IMR-90 (cell line): ENCODE results near the gene RHOBTB1. TPM values are rescaled to one million over a fixed set of nuclear protein-coding genes. Genes with fewer than 3 reads are reported as not detected.

Experiments used
- ATAC-seq: fragments of 200-7000 bp; cut with Tn5 transposase; 2 replicates; pipeline ENCODE4 v1.9.1; 2020; ENCODE audit warnings: low read depth, mild to moderate bottlenecking, moderate library complexity
- BruUV-seq: library from RNA; stranded (reverse); fragments of 400-500 nt; replicated peaks from 2 replicates; lab custom pipeline; 2021; lab: Mats Ljungman, UMichigan
- CTCF ChIA-PET: fragments of 300-600 bp; formaldehyde crosslinking; extraction: SDS; loops from one replicate; lab custom pipeline; 2021; ENCODE audit warnings: antibody characterized with exemption; lab: Yijun Ruan, JAX
- POLR2A ChIA-PET: fragments of 300-600 bp; sonication (Branson Sonifier 250); formaldehyde crosslinking; loops from one replicate; lab custom pipeline; 2022; ENCODE audit warnings: antibody characterized with exemption; ENCODE audit not compliant: unreplicated experiment; lab: Charles Lee
- DNase-seq: peaks from one replicate; pipeline ENCODE4 v3.0.0; 2013
- H2AFZ ChIP-seq: replicated peaks from 2 replicates; pipeline ENCODE3; 2013; ENCODE audit warnings: low read length, mild to moderate bottlenecking; ENCODE audit not compliant: poor library complexity
- H2AK5ac ChIP-seq: 2 replicates; pipeline ENCODE4 v1.6.1; 2013; ENCODE audit warnings: low read depth, low read length, inconsistent platforms
- H2AK9ac ChIP-seq: replicated peaks from 2 replicates; pipeline ENCODE3; 2013; ENCODE audit warnings: mild to moderate bottlenecking, low read depth, low read length, moderate library complexity; ENCODE audit not compliant: poor library complexity
- H2BK120ac ChIP-seq: 2 replicates; pipeline ENCODE4 v1.6.1; 2013; ENCODE audit warnings: low read depth, low read length, inconsistent platforms
- H2BK15ac ChIP-seq: 3 replicates; pipeline ENCODE4 v1.6.1; 2013; ENCODE audit warnings: low read depth, low read length, inconsistent platforms
- H2BK20ac ChIP-seq: 2 replicates; pipeline ENCODE4 v1.6.1; 2013; ENCODE audit warnings: low read depth, mild to moderate bottlenecking, inconsistent platforms, low read length, moderate library complexity
- H2BK5ac ChIP-seq: 2 replicates; pipeline ENCODE4 v1.6.1; 2013; ENCODE audit warnings: mild to moderate bottlenecking, low read depth, low read length, inconsistent platforms; ENCODE audit not compliant: poor library complexity, severe bottlenecking
- H3K14ac ChIP-seq: replicated peaks from 2 replicates; pipeline ENCODE4 v1.6.1; 2013; ENCODE audit warnings: low read depth, low read length, inconsistent platforms
- H3K18ac ChIP-seq: 2 replicates; pipeline ENCODE4 v1.6.1; 2013; ENCODE audit warnings: low read depth, low read length, control low read depth
- H3K23ac ChIP-seq: 2 replicates; pipeline ENCODE4 v1.6.1; 2013; ENCODE audit warnings: low read depth, low read length, inconsistent platforms
- H3K27ac ChIP-seq: 2 replicates; pipeline ENCODE4 v1.5.1; 2013; ENCODE audit warnings: mild to moderate bottlenecking, control low read depth, low read length; ENCODE audit not compliant: insufficient read depth
- H3K27me3 ChIP-seq: 2 replicates; pipeline ENCODE4 v1.6.1; 2013; ENCODE audit warnings: low read length; ENCODE audit not compliant: control insufficient read depth, insufficient read depth
- H3K36me3 ChIP-seq: 2 replicates; pipeline ENCODE4 v1.6.1; 2013; ENCODE audit warnings: low read length, mixed read lengths; ENCODE audit not compliant: control insufficient read depth, insufficient read depth
- H3K4ac ChIP-seq: 2 replicates; pipeline ENCODE4 v1.6.1; 2013; ENCODE audit warnings: low read depth, low read length, inconsistent platforms
- H3K4me1 ChIP-seq: 2 replicates; pipeline ENCODE4 v1.6.1; 2013; ENCODE audit warnings: low read length, mixed read lengths; ENCODE audit not compliant: control insufficient read depth, insufficient read depth
- H3K4me2 ChIP-seq: 2 replicates; pipeline ENCODE4 v1.6.1; 2013; ENCODE audit warnings: low read depth, mild to moderate bottlenecking, control low read depth, low read length, moderate library complexity
- H3K4me3 ChIP-seq: 2 replicates; pipeline ENCODE4 v1.5.1; 2013; ENCODE audit warnings: low read depth, mild to moderate bottlenecking, control low read depth, low read length, moderate library complexity; ENCODE audit not compliant: insufficient read depth
- H3K56ac ChIP-seq: 2 replicates; pipeline ENCODE4 v1.6.1; 2013; ENCODE audit warnings: low read length, inconsistent platforms; ENCODE audit not compliant: insufficient read depth; ENCODE audit errors: extremely low read depth
- H3K79me1 ChIP-seq, 2 experiments: 2 replicates each; pipeline ENCODE4 v1.6.1; 2013; ENCODE audit warnings: low read length in 2 of 2, inconsistent platforms in 1 of 2, low read depth in 1 of 2
- H3K9ac ChIP-seq: 2 replicates; pipeline ENCODE4 v1.6.1; 2013; ENCODE audit warnings: low read depth, low read length, control low read depth
- H3K9me1 ChIP-seq: 2 replicates; pipeline ENCODE4 v1.6.1; 2013; ENCODE audit warnings: low read length, inconsistent platforms; ENCODE audit not compliant: insufficient read depth
- H3K9me3 ChIP-seq: 2 replicates; pipeline ENCODE4 v1.6.1; 2013; ENCODE audit warnings: low read length; ENCODE audit not compliant: control insufficient read depth, insufficient read depth
- H4K20me1 ChIP-seq: 2 replicates; pipeline ENCODE4 v1.6.1; 2013; ENCODE audit warnings: low read length, inconsistent platforms; ENCODE audit not compliant: insufficient read depth
- H4K5ac ChIP-seq: 2 replicates; pipeline ENCODE4 v1.6.1; 2013; ENCODE audit warnings: mild to moderate bottlenecking, low read depth, low read length, control low read depth
- H4K8ac ChIP-seq, 2 experiments: 2 replicates each; pipeline ENCODE4 v1.6.1; 2013; ENCODE audit warnings: low read depth in 2 of 2, low read length in 2 of 2, control low read depth in 1 of 2, inconsistent platforms in 1 of 2
- H4K91ac ChIP-seq: 2 replicates; pipeline ENCODE4 v1.6.1; 2013; ENCODE audit warnings: low read depth, low read length, inconsistent platforms; ENCODE audit not compliant: insufficient read depth
- BHLHE40 ChIP-seq: fragments of 150-350 bp; IDR thresholded peaks from 2 replicates; pipeline ENCODE4 v1.6.1; 2016; ENCODE audit warnings: mild to moderate bottlenecking, low read depth, low read length
- CEBPB ChIP-seq: IDR thresholded peaks from 2 replicates; pipeline ENCODE4 v1.6.1; 2012; ENCODE audit warnings: low read depth, low read length, improper control_type of control experiment
- CTCF ChIP-seq: conservative IDR thresholded peaks from 2 replicates; pipeline ENCODE4 v1.5.1; 2012; ENCODE audit warnings: mild to moderate bottlenecking, low read depth, low read length, improper control_type of control experiment
- MAZ ChIP-seq: IDR thresholded peaks from 2 replicates; pipeline ENCODE4 v1.6.1; 2012; ENCODE audit warnings: low read depth, mild to moderate bottlenecking, low read length, improper control_type of control experiment, moderate library complexity, borderline replicate concordance
- POLR2A ChIP-seq: IDR thresholded peaks from 2 replicates; pipeline ENCODE4 v1.6.1; 2012; ENCODE audit warnings: mild to moderate bottlenecking, low read depth, low read length
- RAD21 ChIP-seq: IDR thresholded peaks from 2 replicates; pipeline ENCODE4 v1.6.1; 2012; ENCODE audit warnings: low read length, improper control_type of control experiment
- SMC3 ChIP-seq: fragments of 150-350 bp; IDR thresholded peaks from 2 replicates; pipeline ENCODE4 v1.6.1; 2016; ENCODE audit warnings: low read depth, mild to moderate bottlenecking, antibody characterized with exemption, low read length, moderate library complexity
- WGBS, 2 experiments: methylation state at CpG; one replicate each; pipeline versions ENCODE4 v1.1.5 to v1.1.7; 2013; ENCODE audit warnings: missing lambda C conversion rate in 2 of 2; ENCODE audit not compliant: insufficient read length in 1 of 2; ENCODE audit errors: extremely low coverage in 2 of 2; 5-methylcytosine and 5-hydroxymethylcytosine counted together
- dilution Hi-C: fragments of 300-500 bp; cut with HindIII; formaldehyde crosslinking; loops from one replicate; pipeline ENCODE4 v1.14.3; 2018; ENCODE audit warnings: low sequenced_read_pairs; ENCODE audit not compliant: unreplicated experiment
- in situ Hi-C: fragments of 300-500 bp; cut with MboI; formaldehyde crosslinking; loops from 3 replicates; pipeline ENCODE4 v1.14.3; 2019; ENCODE audit warnings: low sequenced_read_pairs, inconsistent platforms, mixed read lengths
- intact Hi-C: fragments of 100-400 bp; cut with micrococcal nuclease; formaldehyde crosslinking; loops from 2 replicates; pipeline ENCODE4 v1.10.0; 2022
- polyA plus RNA-seq, 3 experiments: library from polyadenylated mRNA; depleted of rRNA; stranded (reverse); fragments of >200 nt; gene quantifications; 2 replicates each; pipeline ENCODE4 v1.2.3, GENCODE V29; 2012; ENCODE audit warnings: low replicate concordance in 1 of 3
- total RNA-seq: library from RNA; depleted of rRNA; stranded (reverse); fragments of >200 nt; gene quantifications from 2 replicates; pipeline ENCODE4 v1.2.3, GENCODE V29; 2012

The RHOBTB1 gene
- total and polyA plus RNA-seq, 2 of the 4 experiments (the other 2 are of a cell fraction): 8.9 to 15.2 TPM

GRCh38 chr10:60863796-60864195 is 80.2 kb downstream of the RHOBTB1 start:
- Histone ChIP-seq H3K9me1 (no peaks in the 10 kb centered on the region), H2BK20ac (no peak overlapping the region), H2BK15ac (no peak overlapping the region), H3K56ac (no peak overlapping the region), H3K4ac (no peak overlapping the region), H3K4me1 (no peaks in the 10 kb centered on the region), H3K4me3 (no peak overlapping the region), H4K20me1 (no peaks in the 10 kb centered on the region), H2BK5ac (no peak overlapping the region), H2AK5ac (no peak overlapping the region), H2AFZ (no peak overlapping the region), H3K27ac (no peak overlapping the region), H4K8ac (no peak overlapping the region), H3K79me1 (no peaks in the 10 kb centered on the region), H3K9me3 (no peaks in the 10 kb centered on the region), H3K14ac (no peak overlapping the region), H2AK9ac (no peak overlapping the region), H3K27me3 (no peaks in the 10 kb centered on the region), H2BK120ac (no peak overlapping the region), H3K4me2 (no peak overlapping the region), H3K18ac (no peak overlapping the region), H4K91ac (no peak overlapping the region), H3K9ac (no peak overlapping the region), H4K5ac (no peak overlapping the region), H3K23ac (no peak overlapping the region), H3K36me3 (no peaks in the 10 kb centered on the region)
- CTCF ChIA-PET: no interaction called here
- POLR2A ChIA-PET: no interaction called here
- DNase-seq: no peak
- no peak for ATAC-seq
- intact Hi-C loops: no loop called here
- WGBS, 2 experiments: 67% methylated on average over 5 of the region's 5 CpGs; no CpG with 5 or more reads in 1 of the 2 experiments
- TF ChIP-seq MAZ: no peak
- TF ChIP-seq POLR2A: no peak
- TF ChIP-seq SMC3: no peak
- TF ChIP-seq CTCF: no peak
- TF ChIP-seq CEBPB: no peak
- TF ChIP-seq RAD21: no peak
- no peak for TF ChIP-seq BHLHE40
- no TSS peak for BruUV-seq
- in situ Hi-C loops: no loop called here
- dilution Hi-C loops: no loop called here
